Testis (tissue), 2 donors: Measurements from ENCODE around the gene ELMOD1.

Source experiments
- POLR2A ChIP-seq: fragments of 450-650 bp; IDR thresholded peaks from one replicate; pipeline ENCODE4 v1.6.1; 2017; ENCODE audit warnings: antibody characterized with exemption, mild to moderate bottlenecking, moderate library complexity
- TF ChIP-seq, protein P1 (sequence below), 3 experiments: fragments of 450-650 bp in 2 of 3; fragments of 200-600 bp in 1 of 3; sonication (generic) in 1 of 3; IDR thresholded peaks; one replicate each; pipeline ENCODE4 v1.5.1; 2016 to 2019; ENCODE audit warnings: antibody characterized with exemption in 3 of 3, mild to moderate bottlenecking in 2 of 3, moderate library complexity in 1 of 3

DNA sequence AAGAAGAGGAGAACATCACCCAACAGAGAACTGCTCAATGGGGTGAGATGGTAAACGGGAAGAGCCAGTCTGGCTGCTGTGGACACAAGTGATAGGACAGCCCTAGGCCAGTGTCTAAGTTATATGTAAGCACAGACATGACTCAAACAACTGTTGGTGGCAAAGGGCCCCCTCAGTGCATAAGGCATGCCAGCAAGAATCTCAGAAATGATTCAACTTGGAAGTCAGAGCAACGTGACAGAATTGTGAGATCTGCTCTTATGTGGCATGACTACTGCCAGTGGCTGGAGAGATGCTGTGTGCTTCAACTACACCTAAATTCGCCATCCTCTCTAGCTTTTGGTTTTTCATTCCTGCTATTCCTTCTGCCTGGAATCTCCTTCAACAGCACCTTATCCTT, 113.5 kb downstream of the ELMOD1 start:
- TF ChIP-seq, protein P1, sequence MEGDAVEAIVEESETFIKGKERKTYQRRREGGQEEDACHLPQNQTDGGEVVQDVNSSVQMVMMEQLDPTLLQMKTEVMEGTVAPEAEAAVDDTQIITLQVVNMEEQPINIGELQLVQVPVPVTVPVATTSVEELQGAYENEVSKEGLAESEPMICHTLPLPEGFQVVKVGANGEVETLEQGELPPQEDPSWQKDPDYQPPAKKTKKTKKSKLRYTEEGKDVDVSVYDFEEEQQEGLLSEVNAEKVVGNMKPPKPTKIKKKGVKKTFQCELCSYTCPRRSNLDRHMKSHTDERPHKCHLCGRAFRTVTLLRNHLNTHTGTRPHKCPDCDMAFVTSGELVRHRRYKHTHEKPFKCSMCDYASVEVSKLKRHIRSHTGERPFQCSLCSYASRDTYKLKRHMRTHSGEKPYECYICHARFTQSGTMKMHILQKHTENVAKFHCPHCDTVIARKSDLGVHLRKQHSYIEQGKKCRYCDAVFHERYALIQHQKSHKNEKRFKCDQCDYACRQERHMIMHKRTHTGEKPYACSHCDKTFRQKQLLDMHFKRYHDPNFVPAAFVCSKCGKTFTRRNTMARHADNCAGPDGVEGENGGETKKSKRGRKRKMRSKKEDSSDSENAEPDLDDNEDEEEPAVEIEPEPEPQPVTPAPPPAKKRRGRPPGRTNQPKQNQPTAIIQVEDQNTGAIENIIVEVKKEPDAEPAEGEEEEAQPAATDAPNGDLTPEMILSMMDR (IDR thresholded peaks at IDR 0.05): no peak
- no peak for TF ChIP-seq POLR2A
